ENCODE data around the gene GSX1.
"Not testable (repeated sequence)": the region's sequence is repeated elsewhere in the genome, so short reads cannot be mapped to it uniquely, and the experiment has no call there.

Gene GSX1

GRCh38 chr13:27794921-27795717 lies 2.8 kb downstream of the GSX1 start:
- DNase-seq = no peak

- DNase-seq = no peak
Measured at GRCh38 chr13:27795718-27796019, 3.4 kb downstream of the GSX1 start.

GRCh38 chr13:27796544-27797227 lies 4.4 kb downstream of the GSX1 start:
- DNase-seq = no peak

- DNase-seq = no peak
Measured at GRCh38 chr13:27797228-27797624, 4.9 kb downstream of the GSX1 start.

GRCh38 chr13:27806744-27807387 lies 14.6 kb downstream of the GSX1 start:
- DNase-seq = no peak

GRCh38 chr13:27808851-27809550 lies 16.7 kb downstream of the GSX1 start:
- no peak for DNase-seq

- DNase-seq = no peak
Measured at GRCh38 chr13:27810009-27810408, 17.7 kb downstream of the GSX1 start.

- no peak for DNase-seq
Measured at GRCh38 chr13:27810461-27810860, 18.2 kb downstream of the GSX1 start.

- DNase-seq = no peak
Measured at GRCh38 chr13:27813826-27814225, 21.5 kb downstream of the GSX1 start.

- DNase-seq = not testable (repeated sequence)
Measured at GRCh38 chr13:27817832-27818231, 25.5 kb downstream of the GSX1 start.

- DNase-seq = no peak
Measured at GRCh38 chr13:27820524-27821482, 28.5 kb downstream of the GSX1 start.

GRCh38 chr13:27821566-27821965 lies 29.3 kb downstream of the GSX1 start:
- DNase-seq = no peak

- DNase-seq = no peak
Measured at GRCh38 chr13:27822258-27822872, 30.1 kb downstream of the GSX1 start.

- no peak for DNase-seq
Measured at GRCh38 chr13:27822873-27823311, 30.6 kb downstream of the GSX1 start.

GRCh38 chr13:27824121-27824520 lies 31.8 kb downstream of the GSX1 start:
- no peak for DNase-seq

GRCh38 chr13:27825072-27825471 lies 32.8 kb downstream of the GSX1 start:
- DNase-seq = no peak

- DNase-seq = peak; percentile 50 to 68
Measured at GRCh38 chr13:27826379-27827353, 34.4 kb downstream of the GSX1 start.

- no peak for DNase-seq
Measured at GRCh38 chr13:27827646-27828045, 35.4 kb downstream of the GSX1 start.

- peak; percentile 20 to 68 for DNase-seq
Measured at GRCh38 chr13:27830010-27830409, 37.7 kb downstream of the GSX1 start.

GRCh38 chr13:27833206-27833605 lies 40.9 kb downstream of the GSX1 start:
- no peak for DNase-seq
